ENCODE measurements around the gene ATF7.

- no peak for TF ChIP-seq REPIN1 (tag by site-specific recombination; IDR thresholded peaks at IDR 0.05; ENCODE audit: low read depth)
- TF ChIP-seq, protein P1, sequence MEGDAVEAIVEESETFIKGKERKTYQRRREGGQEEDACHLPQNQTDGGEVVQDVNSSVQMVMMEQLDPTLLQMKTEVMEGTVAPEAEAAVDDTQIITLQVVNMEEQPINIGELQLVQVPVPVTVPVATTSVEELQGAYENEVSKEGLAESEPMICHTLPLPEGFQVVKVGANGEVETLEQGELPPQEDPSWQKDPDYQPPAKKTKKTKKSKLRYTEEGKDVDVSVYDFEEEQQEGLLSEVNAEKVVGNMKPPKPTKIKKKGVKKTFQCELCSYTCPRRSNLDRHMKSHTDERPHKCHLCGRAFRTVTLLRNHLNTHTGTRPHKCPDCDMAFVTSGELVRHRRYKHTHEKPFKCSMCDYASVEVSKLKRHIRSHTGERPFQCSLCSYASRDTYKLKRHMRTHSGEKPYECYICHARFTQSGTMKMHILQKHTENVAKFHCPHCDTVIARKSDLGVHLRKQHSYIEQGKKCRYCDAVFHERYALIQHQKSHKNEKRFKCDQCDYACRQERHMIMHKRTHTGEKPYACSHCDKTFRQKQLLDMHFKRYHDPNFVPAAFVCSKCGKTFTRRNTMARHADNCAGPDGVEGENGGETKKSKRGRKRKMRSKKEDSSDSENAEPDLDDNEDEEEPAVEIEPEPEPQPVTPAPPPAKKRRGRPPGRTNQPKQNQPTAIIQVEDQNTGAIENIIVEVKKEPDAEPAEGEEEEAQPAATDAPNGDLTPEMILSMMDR (tag by site-specific recombination; IDR thresholded peaks at IDR 0.05) = no peak
- no peak for TF ChIP-seq ZNF266 (tag by site-specific recombination; IDR thresholded peaks at IDR 0.05; ENCODE audit: low read depth)
- TF ChIP-seq, protein P2, sequence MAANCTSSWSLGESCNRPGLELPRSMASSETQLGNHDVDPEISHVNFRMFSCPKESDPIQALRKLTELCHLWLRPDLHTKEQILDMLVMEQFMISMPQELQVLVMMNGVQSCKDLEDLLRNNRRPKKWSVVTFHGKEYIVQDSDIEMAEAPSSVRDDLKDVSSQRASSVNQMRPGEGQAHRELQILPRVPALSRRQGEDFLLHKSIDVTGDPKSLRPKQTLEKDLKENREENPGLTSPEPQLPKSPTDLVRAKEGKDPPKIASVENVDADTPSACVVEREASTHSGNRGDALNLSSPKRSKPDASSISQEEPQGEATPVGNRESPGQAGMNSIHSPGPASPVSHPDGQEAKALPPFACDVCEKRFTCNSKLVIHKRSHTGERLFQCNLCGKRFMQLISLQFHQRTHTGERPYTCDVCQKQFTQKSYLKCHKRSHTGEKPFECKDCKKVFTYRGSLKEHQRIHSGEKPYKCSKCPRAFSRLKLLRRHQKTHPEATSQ (tag by site-specific recombination; IDR thresholded peaks at IDR 0.05) = no peak
These were observed 129.5 kb downstream of the ATF7 start for GRCh38 chr12:53496752-53497032.

All from HEK293 (cell line).